Skeletal muscle satellite cell (primary cell): Measurements from ENCODE around the gene CD48.
"Not testable (repeated sequence)": the region's sequence is repeated elsewhere in the genome, so short reads cannot be mapped to it uniquely, and the experiment has no call there.

Experiments used
- H3K27me3 ChIP-seq: 2 replicates; pipeline ENCODE4 v1.7.0; 2013; ENCODE audit warnings: low read length; ENCODE audit not compliant: control insufficient read depth, insufficient read depth
- H3K36me3 ChIP-seq: 2 replicates; pipeline ENCODE4 v1.7.0; 2013; ENCODE audit warnings: mild to moderate bottlenecking, control low read depth, low read length; ENCODE audit not compliant: insufficient read depth
- H3K4me1 ChIP-seq: 2 replicates; pipeline ENCODE4 v1.7.0; 2013; ENCODE audit warnings: low read length; ENCODE audit not compliant: control insufficient read depth, insufficient read depth
- H3K4me2 ChIP-seq: 2 replicates; pipeline ENCODE4 v1.7.0; 2013; ENCODE audit warnings: mild to moderate bottlenecking, low read length
- H3K4me3 ChIP-seq: 2 replicates; pipeline ENCODE4 v1.7.0; 2013; ENCODE audit warnings: low read length
- H3K9ac ChIP-seq: 2 replicates; pipeline ENCODE4 v1.7.0; 2013; ENCODE audit warnings: mild to moderate bottlenecking, low read depth, low read length, moderate library complexity
- H3K9me3 ChIP-seq: replicated peaks from 2 replicates; pipeline ENCODE4 v1.7.0; 2013; ENCODE audit warnings: mild to moderate bottlenecking, control low read depth, low read length

CD48 gene

DNA sequence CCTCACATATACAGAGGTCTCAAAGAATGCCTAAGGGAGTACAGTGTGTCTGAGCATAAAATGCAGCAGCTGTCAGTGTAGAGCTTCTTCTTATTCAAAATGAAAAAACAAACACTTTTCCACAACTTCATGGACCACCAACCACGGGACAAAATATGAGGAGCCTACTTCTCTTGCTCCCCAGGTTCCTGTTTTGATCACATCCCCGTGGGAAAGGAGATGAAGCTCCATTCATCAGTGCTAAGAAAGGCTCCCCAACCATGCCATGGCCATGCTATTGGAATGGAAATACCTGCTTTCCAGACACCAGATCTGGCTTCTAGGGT, 383 bp downstream of the CD48 start:
- no peaks in the 10 kb centered on the region for H3K9me3 ChIP-seq
- no peaks in the 10 kb centered on the region for H3K4me1 ChIP-seq
- H3K9ac ChIP-seq = no peak overlapping the region
- H3K4me3 ChIP-seq = no peak overlapping the region
- H3K36me3 ChIP-seq = no peaks in the 10 kb centered on the region
- peaks cover 12% of the 10 kb centered on the region for H3K27me3 ChIP-seq
- H3K4me2 ChIP-seq = no peak overlapping the region

- H3K27me3 ChIP-seq = peaks cover 12% of the 10 kb centered on the region
- H3K4me2 ChIP-seq = no peak overlapping the region
- no peaks in the 10 kb centered on the region for H3K36me3 ChIP-seq
- no peak overlapping the region for H3K4me3 ChIP-seq
- H3K4me1 ChIP-seq = no peaks in the 10 kb centered on the region
- no peak overlapping the region for H3K9ac ChIP-seq
- no peaks in the 10 kb centered on the region for H3K9me3 ChIP-seq
Measured at GRCh38 chr1:160710517-160711252, 937 bp downstream of the CD48 start.

DNA sequence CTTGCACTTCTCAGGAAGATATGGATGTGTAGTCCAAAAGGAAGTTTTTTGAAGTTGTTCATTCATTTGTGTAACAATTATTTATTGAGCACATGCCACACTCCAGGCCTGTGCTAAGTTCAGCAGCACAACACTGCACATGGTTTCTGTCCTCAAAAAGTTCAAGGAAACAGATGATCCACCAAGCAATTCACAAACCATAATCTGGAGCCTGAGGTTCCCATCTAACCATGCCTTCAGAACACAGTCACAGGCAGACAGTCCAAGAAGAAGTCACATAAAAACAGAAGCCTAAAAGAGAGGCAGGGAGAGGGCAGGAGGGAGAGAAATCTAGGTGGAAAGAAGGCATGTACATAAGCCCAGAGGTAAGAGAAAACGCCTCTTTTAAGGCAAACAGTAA, 1.9 kb downstream of the CD48 start:
- Histone ChIP-seq H3K4me3 (no peak overlapping the region), H3K36me3 (no peaks in the 10 kb centered on the region), H3K9ac (no peak overlapping the region), H3K9me3 (no peaks in the 10 kb centered on the region), H3K4me1 (no peaks in the 10 kb centered on the region), H3K27me3 (peaks cover 10% of the 10 kb centered on the region), H3K4me2 (no peak overlapping the region)

DNA sequence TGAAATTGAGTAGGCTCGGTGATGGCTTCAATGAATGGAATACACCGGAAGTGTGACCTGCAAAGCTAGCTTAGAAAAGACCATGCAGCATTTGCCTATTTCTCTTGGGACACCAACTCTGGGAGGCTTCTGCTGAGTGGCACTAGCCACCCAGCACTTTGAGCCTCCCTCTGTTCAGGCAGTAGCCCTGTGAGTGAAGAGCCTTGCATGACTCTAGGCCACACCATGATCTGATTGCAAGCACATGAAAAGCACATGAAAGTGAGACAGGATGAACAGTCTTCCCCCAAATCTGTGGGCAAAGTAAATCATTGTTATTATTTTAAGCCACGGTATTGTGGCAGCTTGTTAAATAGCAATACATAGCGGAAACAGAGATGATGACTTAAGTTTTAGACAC, 2.8 kb downstream of the CD48 start:
- Histone ChIP-seq H3K9me3 (no peaks in the 10 kb centered on the region), H3K4me1 (no peaks in the 10 kb centered on the region), H3K27me3 (peaks cover 9% of the 10 kb centered on the region), H3K4me3 (no peak overlapping the region), H3K4me2 (no peak overlapping the region), H3K9ac (no peak overlapping the region), H3K36me3 (no peaks in the 10 kb centered on the region)

DNA sequence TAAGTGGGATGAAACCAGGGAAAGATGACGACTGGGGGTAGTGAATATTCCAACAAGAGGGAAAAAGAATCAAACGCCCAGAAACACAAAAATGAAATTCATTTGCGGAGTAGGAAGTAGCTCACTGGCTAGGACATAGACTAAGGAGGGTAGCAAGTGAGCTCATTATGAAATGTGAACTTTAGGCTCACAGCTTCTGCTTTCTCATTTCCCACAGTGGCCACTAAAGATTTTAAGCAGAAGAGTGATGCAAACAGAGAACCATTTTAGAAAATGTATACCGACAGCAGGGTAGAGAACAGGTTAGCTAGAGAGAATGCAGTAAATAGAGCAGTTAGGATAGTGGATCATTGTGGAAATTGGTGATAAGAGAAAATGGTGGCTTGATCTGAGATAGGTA, 3.5 kb downstream of the CD48 start:
- no peaks in the 10 kb centered on the region for H3K9me3 ChIP-seq
- no peaks in the 10 kb centered on the region for H3K36me3 ChIP-seq
- H3K9ac ChIP-seq = no peak overlapping the region
- H3K4me2 ChIP-seq = no peak overlapping the region
- H3K27me3 ChIP-seq = peaks cover 9% of the 10 kb centered on the region
- no peak overlapping the region for H3K4me3 ChIP-seq
- H3K4me1 ChIP-seq = no peaks in the 10 kb centered on the region

DNA sequence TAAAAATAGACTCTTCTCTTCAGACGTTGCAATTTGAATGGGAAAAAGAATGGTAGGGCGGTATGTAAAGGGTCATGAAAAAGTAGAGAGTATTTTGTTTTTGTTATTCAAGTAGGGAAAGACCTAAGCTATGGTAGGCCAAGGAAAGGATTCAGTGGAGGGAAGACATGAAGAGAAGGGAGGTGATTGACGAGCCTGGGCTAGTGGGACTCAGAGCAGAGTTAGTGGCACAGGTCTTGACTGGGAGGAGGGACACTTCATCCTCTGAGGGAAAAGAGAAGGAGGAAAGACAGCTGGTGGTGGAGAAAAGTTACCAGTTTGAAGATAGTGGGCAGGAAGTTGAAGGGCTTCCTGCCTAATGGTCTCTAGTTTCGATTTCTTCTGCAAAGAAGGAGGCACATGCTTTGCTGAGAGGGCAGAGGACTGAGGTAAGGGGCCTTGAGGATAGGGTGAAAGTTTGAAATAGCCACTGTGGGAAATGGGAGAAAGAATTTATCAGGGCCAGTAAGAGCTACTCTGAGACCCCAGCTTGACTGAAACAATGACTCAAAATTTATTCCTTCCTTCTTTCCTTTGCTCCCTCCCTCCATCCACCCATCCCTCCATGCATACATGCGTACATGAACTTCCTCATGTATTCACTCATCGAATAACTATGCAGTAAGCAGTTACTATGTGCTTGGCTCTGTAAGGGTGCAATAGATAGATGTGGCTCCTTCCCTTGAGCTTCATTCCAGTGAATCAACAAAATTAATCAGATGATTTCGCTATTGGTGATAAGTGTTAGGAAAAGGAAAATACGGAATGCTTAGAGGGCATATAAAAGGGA, 4.2 kb downstream of the CD48 start:
- Histone ChIP-seq H3K36me3 (no peaks in the 10 kb centered on the region), H3K4me2 (no peak overlapping the region), H3K4me3 (no peak overlapping the region), H3K9me3 (no peaks in the 10 kb centered on the region), H3K9ac (no peak overlapping the region), H3K27me3 (peaks cover 9% of the 10 kb centered on the region), H3K4me1 (no peaks in the 10 kb centered on the region)

- H3K36me3 ChIP-seq = no peaks in the 10 kb centered on the region
- H3K27me3 ChIP-seq = peaks cover 9% of the 10 kb centered on the region
- H3K4me1 ChIP-seq = no peaks in the 10 kb centered on the region
- H3K9ac ChIP-seq = no peak overlapping the region
- no peak overlapping the region for H3K4me3 ChIP-seq
- H3K9me3 ChIP-seq = no peaks in the 10 kb centered on the region
- H3K4me2 ChIP-seq = no peak overlapping the region
Measured at GRCh38 chr1:160706526-160707235, 4.9 kb downstream of the CD48 start.

DNA sequence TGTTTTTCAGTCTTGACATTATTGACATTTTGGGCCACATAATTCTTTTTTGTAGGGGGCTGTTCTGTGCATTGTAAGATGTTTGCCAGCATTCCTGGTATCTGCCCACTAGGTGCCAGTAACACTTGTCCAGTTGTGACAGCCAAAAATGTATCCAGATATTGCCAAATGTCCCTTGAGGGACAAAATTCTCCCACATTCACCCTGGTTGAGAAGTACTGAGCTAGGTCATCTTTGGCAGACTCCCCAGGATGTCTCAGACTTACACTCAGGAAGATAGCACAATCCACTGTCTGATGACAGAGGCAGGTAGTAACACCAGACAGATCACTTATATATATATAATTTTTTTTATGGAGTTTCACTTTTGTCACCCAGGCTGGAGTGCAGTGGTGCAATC, 5.9 kb downstream of the CD48 start:
- Histone ChIP-seq H3K27me3 (peaks cover 5% of the 10 kb centered on the region), H3K36me3 (no peaks in the 10 kb centered on the region), H3K4me3 (no peak overlapping the region), H3K9me3 (no peaks in the 10 kb centered on the region), H3K9ac (no peak overlapping the region), H3K4me1 (no peaks in the 10 kb centered on the region), H3K4me2 (no peak overlapping the region)

- not testable (repeated sequence) for H3K4me3 ChIP-seq, H3K9ac ChIP-seq, H3K4me1 ChIP-seq, H3K4me2 ChIP-seq, H3K36me3 ChIP-seq, H3K27me3 ChIP-seq, H3K9me3 ChIP-seq
Measured at GRCh38 chr1:160705212-160705621, 6.4 kb downstream of the CD48 start.

GRCh38 chr1:160704250-160704649, 7.4 kb downstream of the CD48 start:
- H3K27me3 ChIP-seq = peaks cover 5% of the 10 kb centered on the region
- H3K4me1 ChIP-seq = no peaks in the 10 kb centered on the region
- no peak overlapping the region for H3K9ac ChIP-seq
- no peaks in the 10 kb centered on the region for H3K36me3 ChIP-seq
- H3K4me3 ChIP-seq = no peak overlapping the region
- H3K4me2 ChIP-seq = no peak overlapping the region
- H3K9me3 ChIP-seq = no peaks in the 10 kb centered on the region

DNA sequence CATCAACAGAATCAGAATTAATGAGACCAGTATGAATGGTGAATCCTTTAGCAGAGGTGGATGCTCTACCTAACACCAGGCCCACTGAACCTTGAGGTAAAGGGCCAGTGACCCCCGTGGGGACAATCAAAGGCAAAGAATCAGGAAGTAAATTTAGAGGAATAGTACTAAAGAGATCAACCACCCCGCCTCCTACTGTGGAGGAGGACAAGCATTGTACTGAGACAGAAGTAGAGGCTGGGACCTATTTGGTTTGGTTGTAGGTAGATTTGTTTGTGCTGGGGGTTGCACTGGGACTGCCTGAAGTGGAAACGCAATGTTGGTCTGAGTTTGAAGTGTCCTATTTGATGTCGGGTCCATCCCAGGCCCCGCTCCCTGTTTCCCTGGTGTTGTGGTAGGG, 9.5 kb downstream of the CD48 start:
- no peak overlapping the region for H3K9ac ChIP-seq
- H3K9me3 ChIP-seq = no peaks in the 10 kb centered on the region

More for the DNA sequence above, 9.5 kb downstream of the CD48 start:
- Histone ChIP-seq H3K4me1 (no peaks in the 10 kb centered on the region), H3K4me3 (no peak overlapping the region), H3K4me2 (no peak overlapping the region), H3K36me3 (no peaks in the 10 kb centered on the region), H3K27me3 (no peaks in the 10 kb centered on the region)
